Hepatocyte (in vitro differentiated cells): ENCODE measurements around the gene EIF4E3.

Experiments
- CTCF ChIP-seq: fragments of 200-600 bp; sonication (generic); IDR thresholded peaks from 2 replicates; pipeline ENCODE4 v1.5.1; 2016; ENCODE audit warnings: antibody characterized with exemption, mild to moderate bottlenecking; ENCODE audit not compliant: poor library complexity
- EZH2phosphoT487 ChIP-seq: fragments of 200-600 bp; sonication (generic); IDR thresholded peaks from one replicate; pipeline ENCODE4 v1.6.1; 2018; ENCODE audit warnings: antibody characterized with exemption, mild to moderate bottlenecking, low read depth, moderate library complexity; ENCODE audit not compliant: unreplicated experiment, severe bottlenecking

DNA sequence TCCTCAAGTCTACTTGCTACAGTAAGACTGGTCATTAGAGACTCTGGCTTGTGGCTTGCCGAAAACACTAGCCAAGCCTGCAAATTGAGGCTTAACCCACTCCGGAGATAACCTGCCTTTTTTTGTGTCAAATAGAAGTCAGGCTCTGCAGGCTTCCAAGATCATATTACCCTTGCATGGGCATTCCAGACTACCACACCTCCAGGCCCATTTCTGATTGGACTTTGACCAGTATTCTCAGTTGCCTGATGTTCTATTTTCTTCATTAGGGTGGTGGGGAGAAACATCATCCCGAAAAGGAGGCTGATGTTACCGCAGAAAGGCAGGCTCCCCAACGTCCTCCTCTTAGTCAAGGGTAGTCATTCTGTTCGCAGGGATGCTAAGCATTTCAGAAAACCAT lies 73.6 kb downstream of the EIF4E3 start:
- TF ChIP-seq CTCF (no peak), EZH2phosphoT487 (no peak)
